DMS114 treated with DMSO at 0.1 percent for 48 hours (cell line): ENCODE results near the gene NFKBIA.
"Not testable (repeated sequence)": the region's sequence is repeated elsewhere in the genome, so short reads cannot be mapped to it uniquely, and the experiment has no call there.

Source experiments
- DNase-seq: peaks from one replicate; lab custom pipeline; 2025; ENCODE audit not compliant: unreplicated experiment; lab: John Stamatoyannopoulos, UW

The NFKBIA gene

GRCh38 chr14:35404449-35405303, at the start of gene NFKBIA:
Gene NFKBIA (minus strand): TSS chr14:35404749. CDS start chr14:35404644, 105 bp downstream.
- peak; percentile 66 for DNase-seq

- DNase-seq = no peak
These were observed 41.9 kb upstream of the NFKBIA start for GRCh38 chr14:35446450-35446849.

- DNase-seq = no peak
These were observed 39.6 kb upstream of the NFKBIA start for GRCh38 chr14:35444104-35444503.

- no peak for DNase-seq
These were observed 36.6 kb upstream of the NFKBIA start for GRCh38 chr14:35441160-35441559.

GRCh38 chr14:35438910-35439713, 34.6 kb upstream of the NFKBIA start:
- no peak for DNase-seq

- DNase-seq = not testable (repeated sequence)
These were observed 33.9 kb upstream of the NFKBIA start for GRCh38 chr14:35438492-35438891.

- DNase-seq = no peak
These were observed 30.6 kb upstream of the NFKBIA start for GRCh38 chr14:35435177-35435576.

GRCh38 chr14:35433826-35434225, 29.3 kb upstream of the NFKBIA start:
- DNase-seq = no peak

GRCh38 chr14:35430459-35431199, 26.1 kb upstream of the NFKBIA start:
- DNase-seq = no peak

GRCh38 chr14:35429951-35430350, 25.4 kb upstream of the NFKBIA start:
- no peak for DNase-seq

- DNase-seq = no peak
These were observed 21.3 kb upstream of the NFKBIA start for GRCh38 chr14:35425850-35426249.

GRCh38 chr14:35423621-35424020, 19.1 kb upstream of the NFKBIA start:
- DNase-seq = no peak

GRCh38 chr14:35420036-35420811, 15.7 kb upstream of the NFKBIA start:
- no peak for DNase-seq

- DNase-seq = no peak
These were observed 14.9 kb upstream of the NFKBIA start for GRCh38 chr14:35419429-35419841.

GRCh38 chr14:35418093-35418492, 13.5 kb upstream of the NFKBIA start:
- no peak for DNase-seq

- no peak for DNase-seq
These were observed 11.7 kb upstream of the NFKBIA start for GRCh38 chr14:35416108-35416750.

GRCh38 chr14:35414365-35414764, 9.8 kb upstream of the NFKBIA start:
- no peak for DNase-seq

GRCh38 chr14:35412272-35413056, 7.9 kb upstream of the NFKBIA start:
- no peak for DNase-seq

- DNase-seq = no peak
These were observed 6.3 kb upstream of the NFKBIA start for GRCh38 chr14:35410858-35411257.
